ENCODE data around the gene AARS2.

GRCh38 chr6:44265722-44266233, 47.4 kb downstream of the AARS2 start:
- TF ChIP-seq POLR2A (IDR thresholded peaks at IDR 0.05) (no peak), CTCF (IDR thresholded peaks at IDR 0.05) (no peak)
